Measurements from ENCODE around the gene CEP70. TPM values are rescaled to one million over a fixed set of nuclear protein-coding genes. Genes with fewer than 3 reads are reported as not detected.
"Not testable (repeated sequence)": the region's sequence is repeated elsewhere in the genome, so short reads cannot be mapped to it uniquely, and the experiment has no call there.

Gene CEP70
- total RNA-seq, 1 donor from 2014 or later = 90.6 TPM

DNA sequence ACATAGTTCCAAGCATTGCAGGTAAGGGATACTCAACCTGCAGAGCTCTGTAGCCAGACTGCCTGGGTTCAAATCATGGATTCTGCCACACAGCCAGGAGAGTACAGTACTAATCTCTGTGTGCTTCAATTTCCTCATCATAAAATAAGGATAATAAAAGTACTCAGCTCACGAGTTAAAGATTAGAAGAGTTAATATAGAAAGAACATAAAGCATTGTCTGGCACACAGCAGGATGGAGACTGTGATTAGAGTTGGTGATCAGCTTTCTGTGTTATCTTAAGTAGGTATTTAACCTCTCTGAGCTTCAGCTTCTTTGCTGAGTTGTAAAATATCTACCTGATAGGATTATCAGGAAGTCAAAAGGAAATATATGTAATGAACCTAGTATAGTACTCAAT lies 2.7 kb downstream of the CEP70 start:
- DNase-seq = no peak

DNA sequence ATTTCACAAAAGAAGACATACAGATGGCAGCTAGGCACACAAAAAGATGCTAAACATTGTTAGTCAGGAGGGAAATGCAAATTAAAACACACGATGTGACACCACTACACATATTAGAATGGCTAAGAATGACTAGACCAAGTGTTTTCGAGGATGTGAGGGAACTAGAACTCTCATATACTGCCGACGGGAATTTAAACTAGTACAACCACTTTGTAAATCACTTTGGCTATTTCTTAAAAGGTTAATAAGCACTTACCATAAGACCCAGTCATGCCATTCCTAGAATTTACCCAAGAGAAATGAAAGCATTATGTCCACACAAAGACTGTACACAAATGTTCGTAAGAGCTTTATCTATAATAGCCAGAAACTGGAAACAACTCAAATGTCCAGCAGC lies 5.6 kb downstream of the CEP70 start:
- no peak for DNase-seq

DNA sequence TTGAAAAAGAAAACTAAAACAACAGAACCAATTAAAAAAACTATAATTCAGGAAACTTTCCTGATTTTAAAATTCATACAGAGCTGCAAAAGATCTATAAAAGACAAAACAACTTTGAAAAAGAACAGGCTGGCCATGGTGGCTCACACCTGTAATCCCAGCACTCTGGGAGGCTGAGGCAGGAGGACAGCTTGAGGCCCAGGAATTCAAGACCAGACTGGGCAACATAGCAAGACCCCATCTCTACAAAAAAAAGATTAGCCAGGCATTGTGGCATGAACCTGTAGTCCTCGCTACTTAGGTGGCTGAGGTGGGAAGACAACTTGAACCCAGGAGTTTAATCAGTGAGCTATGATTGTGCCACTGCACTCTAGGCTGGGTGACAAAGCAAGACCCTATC lies 6.7 kb downstream of the CEP70 start:
- DNase-seq = no peak

DNA sequence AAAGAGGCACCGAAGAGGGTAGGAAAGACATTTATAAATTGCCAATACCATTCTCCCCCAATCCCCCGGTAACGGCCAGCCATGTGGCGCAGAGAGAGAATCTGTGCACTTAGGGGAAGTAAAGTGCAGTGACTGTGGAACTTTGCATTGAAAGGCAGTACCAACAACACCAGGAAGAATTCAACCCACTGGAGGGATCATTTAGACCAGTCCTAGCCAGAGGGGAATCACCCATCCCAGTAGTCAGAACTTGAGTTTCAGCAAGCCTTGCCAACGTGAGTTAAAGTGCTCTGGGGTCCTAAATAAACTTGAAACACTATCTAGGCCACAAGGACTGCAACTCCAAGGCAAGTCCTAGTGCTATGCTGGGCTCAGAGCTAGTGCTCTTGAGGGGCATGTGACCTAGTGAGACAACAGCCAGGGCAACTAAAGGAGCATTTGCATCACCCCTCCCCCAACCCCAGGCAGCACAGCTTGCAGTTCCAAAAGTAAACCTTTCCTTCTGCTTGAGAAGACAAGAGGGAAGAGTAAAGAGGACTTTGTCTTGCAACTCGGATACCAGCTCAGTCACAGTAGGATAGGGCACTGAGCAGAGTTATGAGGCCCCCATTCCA lies 15.0 kb downstream of the CEP70 start:
- no peak for DNase-seq

DNA sequence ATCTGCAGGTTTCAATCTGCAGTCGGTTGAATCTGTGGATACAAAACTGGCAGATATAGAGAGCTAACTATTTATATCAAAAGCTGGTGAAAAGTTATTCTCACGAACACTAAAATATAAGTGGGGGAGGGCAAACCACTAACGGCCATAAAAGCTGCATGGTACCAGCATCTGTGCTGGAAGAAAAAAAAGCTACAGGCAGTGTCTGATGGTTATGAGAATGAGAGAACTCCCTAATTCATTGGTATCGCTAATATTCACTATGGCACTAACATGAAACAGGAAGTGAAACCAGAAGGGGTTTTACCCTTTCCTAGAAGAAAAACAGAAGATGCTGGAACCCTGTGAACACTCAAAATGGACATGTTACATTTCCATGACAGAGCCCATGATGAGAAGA lies 15.9 kb downstream of the CEP70 start:
- DNase-seq = no peak

DNA sequence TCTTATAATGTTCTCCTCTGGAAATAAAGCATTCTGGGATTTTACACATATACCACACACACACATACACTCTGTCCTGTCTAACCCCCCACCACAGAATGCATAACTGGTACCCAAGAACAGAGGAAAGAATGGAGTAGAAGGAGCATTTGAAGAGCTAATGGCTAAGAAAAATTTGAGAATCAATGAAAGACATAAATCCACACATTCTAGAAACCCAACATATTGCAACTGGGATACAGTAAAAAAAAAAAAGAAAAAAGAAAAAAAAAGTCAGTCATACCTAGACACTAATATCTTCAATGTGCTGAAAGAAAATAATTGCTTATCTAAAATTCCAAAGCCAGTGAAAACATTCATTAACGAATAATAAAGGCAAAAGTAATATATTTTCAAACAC lies 20.9 kb downstream of the CEP70 start:
- no peak for DNase-seq

DNA sequence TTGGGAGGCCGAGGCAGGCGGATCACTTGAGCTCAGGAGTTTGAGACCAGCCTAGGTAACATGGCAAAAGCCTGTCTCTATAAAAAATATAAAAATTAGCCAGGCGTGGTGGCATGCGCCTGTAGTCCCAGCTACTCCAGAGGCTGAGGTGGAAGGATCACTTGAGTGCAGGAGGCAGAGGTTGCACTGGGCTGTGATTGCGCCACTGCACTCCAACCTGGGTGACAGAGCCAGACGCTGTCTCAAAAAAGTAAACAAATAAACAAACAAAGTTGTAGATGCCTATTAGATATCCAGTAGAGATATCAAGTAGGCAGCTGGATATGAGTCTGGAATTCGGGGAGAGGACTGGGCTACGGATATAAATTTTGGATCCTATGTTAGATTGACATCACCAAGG lies 24.4 kb downstream of the CEP70 start:
- DNase-seq = not testable (repeated sequence)

DNA sequence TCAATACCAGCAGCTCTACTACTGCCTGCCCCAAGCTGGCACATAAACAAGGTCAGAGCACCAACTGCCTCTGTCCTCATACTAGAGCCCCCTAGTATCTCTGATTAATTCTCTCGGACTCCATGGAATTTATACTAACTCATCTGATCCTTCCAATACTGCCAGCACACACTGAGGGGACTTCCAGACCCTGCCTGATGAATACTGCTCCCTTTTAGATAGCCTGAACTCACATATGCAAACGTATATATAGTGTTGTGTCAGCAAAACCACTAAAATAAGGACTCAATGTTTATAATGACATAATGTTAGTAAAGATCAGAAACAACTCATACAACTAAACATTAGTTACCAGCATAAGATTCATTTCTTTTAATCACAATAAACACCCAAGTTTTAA lies 25.0 kb downstream of the CEP70 start:
- no peak for DNase-seq

DNA sequence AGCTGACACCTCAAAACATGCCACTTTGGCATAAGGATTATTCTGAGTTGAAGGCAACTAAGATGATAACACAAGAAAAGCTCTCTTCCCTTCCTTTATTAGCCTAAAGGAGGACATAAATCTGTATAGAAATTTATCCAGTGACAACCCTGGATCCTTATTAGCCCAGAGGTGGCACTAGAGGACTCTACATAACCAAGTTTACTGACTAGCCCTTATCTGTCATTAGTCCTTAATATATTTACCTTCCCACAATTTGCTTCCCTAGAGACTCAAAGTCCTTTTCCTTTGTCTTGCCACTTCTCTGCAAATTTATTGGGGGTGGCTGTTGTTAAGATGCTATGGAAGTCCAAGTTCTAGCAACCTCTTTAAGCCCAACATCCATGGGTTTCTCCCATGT lies 26.7 kb downstream of the CEP70 start:
- no peak for DNase-seq

DNA sequence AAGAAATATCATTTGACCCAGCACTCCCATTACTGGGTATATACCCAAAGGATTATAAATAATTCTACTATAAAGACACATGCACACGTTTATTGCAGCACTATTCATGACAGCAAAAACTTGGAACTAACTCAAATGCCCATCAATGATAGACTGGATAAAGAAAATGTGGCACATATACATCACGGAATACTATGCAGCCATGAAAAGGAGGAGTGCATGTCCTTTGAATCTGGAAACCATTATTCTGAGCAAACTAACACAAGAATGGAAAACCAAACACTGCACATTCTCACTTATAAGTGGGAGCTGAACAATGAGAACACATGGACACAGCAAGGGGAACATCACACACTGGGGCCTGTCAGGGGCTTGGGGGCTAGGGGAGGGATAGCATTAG lies 27.8 kb downstream of the CEP70 start:
- DNase-seq = not testable (repeated sequence)

DNA sequence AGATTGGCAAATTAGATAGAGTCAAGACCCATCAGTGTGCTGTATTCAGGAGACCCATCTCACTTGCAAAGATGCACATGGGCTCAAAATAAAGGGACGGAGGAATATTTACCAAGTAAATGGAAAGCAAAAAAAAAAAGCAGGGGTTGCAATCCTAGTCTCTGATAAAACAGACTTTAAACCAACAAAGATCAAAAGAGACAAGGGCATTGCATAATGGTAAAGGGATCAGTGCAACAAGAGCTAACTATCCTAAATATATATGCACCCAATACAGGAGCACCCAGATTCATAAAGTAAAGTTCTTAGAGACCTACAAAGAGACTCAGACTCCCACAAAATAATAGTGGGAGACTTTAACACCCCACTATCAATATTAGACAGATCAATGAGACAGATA lies 31.2 kb downstream of the CEP70 start:
- DNase-seq = not testable (repeated sequence)

DNA sequence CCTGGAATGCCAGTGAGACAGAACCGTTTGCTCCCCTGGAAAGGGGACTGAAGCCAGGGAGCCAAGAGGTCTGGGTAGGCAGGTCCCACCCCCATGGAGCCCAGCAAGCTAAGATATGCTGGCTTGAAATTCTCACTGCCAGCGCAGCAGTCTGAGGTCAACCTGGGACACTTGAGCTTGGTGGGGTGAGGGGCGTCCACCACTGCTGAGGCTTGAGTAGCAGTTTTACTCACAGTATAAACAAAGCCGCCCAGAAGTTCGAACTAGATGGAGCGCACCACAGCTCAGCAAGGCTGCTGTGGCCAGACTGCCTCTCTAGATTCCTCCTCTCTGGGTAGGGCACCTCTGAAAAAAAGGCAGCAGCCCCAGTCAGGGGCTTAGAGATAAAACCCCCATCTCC lies 33.6 kb downstream of the CEP70 start:
- no peak for DNase-seq

DNA sequence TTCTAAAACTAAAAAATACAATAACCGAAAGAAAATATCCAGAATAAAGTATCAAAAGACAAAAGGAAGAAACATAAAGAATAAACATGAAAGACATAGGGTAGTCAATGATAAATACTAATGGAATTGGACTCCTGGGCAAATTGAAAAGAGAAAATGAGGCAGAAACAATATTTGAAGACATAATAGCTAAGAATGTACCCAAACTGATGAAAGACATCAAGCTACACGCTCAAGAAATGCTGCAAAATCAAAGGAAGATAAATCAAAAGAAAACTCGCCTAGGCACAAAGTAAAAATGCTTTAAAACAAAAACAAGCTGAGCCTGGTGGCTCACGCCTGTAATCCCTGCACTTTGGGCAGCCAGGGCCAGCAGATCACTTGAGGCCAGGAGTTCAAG lies 34.9 kb downstream of the CEP70 start:
- DNase-seq = no peak

DNA sequence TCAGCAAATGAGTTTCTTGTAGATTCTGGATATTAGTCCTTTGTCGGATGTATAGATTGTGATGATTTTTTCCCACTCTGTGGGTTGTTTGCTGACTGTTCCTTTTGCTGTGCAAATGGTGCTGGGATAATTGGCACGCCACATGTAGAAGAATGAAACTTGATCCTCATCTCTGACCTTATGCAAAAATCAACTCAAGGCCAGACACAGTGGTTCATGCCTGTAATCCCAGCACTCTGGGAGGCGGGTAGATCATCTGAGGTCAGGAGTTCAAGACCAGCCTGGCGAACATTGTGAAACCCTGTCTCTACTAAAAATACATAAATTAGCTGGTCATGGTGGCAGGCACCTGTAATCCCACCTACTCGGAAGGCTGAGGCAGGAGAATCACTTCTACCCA lies 39.3 kb downstream of the CEP70 start:
- DNase-seq = not testable (repeated sequence)

DNA sequence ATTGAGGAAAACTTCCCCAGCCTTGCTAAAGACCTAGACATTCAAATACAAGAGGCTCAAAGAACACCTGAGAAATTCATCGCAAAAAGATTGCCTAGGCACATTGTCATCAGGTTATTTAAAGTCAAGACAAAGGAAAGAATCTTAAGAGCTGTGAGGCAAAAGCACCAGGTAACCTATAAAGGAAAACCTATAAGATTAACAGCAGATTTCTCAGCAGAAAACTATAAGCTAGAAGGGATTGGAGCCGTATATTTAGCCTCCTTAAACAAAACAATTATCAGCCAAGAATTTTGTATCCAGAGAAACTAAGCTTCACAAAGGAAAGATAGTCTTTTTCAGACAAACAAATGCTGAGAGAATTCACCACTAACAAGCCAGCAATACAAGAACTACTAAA lies 43.1 kb downstream of the CEP70 start:
- DNase-seq = not testable (repeated sequence)

DNA sequence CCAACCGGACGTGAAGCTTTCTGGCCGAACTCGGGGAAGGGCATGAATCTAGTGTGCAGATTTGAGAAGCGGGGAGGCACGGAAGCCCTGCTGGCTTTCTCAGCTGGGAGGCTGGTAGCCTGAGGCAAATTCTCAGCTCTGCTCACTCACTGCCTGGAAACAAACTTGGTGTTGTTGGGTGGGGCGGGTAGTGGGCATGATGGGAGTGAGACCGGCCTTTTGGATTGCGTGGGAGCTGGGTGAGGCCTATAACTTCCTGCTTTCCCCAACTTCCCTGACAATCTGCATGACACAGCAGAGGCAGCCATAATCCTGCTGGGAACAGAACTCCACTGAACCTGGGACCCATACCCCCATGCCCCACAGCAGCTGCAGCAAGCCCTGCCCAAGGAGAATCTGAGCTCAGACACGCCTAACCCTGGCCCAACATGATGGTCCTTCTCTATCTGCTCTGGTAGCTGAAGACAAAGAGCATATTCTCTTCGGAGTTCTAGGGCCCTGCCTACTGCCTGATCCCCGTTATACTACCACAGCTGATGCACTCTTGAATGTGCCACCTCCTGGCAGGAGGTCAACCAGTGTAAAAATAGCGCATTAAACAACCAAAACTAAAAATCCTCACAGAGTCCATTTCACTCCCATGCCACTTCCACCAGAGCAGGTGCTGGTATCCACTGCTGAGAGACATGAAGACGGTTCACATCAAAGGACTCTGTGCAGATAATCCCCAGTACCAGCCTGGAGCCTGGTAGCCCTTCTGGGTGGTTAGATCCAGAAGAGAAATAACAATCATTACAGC lies 44.7 kb downstream of the CEP70 start:
- no peak for DNase-seq

DNA sequence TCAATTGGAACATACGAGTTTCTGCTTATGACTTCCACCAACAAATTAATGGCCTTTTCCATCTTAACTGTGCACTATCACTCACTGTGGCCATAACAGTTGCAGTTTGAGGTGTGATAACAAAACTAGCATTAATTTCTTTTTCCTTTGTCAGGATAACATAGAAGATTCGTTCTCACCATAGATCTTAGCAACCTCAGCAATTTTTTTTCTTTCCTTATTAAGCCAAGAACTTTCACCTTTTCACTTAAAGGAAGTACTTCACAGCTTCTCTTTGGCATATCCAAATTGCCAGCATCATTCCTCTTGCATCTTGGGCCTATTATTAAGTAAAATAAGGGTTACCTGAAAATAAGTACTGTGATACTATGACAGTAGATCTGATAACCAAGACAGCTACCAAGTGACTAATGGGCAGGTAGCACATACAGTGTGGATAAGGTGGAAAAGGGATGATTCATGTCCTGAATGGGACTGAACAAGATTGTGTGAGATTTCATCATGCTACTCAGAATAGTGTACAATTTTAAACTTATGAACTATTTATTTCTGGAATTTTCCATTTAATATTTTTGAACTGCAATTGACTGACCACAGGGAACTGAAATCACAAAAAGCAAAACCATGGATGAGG lies 46.6 kb downstream of the CEP70 start:
- DNase-seq = no peak

DNA sequence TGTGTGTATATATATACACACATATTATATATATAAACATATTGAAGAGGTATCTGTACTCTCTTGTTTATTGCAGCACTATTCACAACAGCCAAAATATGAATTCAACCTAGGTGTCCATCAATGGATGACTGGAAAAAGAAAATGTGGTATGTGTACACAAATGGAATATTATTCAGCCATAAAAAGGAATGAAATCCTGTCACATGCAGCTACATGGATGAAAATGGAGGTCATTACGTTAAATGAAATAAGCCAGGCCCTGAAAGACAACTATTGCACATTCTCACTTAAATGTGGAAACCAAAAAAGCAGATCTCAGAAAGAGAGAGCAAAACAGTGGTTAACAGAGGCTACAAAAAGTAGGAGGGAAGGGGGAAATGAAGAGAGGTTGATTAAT lies 49.5 kb downstream of the CEP70 start:
- no peak for DNase-seq

DNA sequence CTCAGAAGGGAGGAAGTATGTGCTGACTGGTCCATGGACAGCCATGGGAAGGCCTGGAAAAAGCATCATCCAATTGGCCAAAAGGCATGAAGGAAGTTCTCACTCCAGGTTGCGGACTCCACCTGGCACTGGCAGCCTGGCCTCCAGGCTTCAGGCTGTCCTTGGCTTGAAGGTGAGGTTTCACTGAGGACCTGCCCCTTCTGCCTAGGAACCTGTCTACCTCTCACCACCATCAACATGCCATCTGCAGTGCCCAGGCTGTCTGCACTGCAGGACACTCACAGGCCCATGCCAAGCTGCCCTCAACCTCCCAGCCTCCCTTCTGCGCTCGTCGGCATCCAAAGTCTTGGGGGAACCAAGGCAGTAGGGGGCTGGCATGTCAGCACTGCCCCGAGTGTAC lies 51.1 kb downstream of the CEP70 start:
- no peak for DNase-seq

DNA sequence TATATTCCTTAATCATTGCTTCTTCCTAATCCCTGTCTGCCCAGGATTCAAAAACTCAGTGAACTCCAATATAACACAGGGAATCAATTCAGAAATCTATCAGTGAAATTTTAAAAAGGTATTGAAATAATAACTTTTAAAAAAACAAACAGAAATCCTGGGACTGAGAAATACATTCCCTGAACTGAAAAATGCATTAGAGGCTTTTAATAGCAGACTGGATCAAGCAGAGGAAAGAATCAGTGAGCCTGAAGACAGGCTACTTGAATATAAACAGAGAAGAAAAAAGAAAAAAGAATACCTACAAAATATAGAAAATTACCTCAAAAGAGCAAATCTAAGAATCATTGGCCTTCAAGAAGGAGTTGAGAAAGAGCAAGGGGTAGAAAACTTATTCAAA lies 54.7 kb downstream of the CEP70 start:
- DNase-seq = no peak

DNA sequence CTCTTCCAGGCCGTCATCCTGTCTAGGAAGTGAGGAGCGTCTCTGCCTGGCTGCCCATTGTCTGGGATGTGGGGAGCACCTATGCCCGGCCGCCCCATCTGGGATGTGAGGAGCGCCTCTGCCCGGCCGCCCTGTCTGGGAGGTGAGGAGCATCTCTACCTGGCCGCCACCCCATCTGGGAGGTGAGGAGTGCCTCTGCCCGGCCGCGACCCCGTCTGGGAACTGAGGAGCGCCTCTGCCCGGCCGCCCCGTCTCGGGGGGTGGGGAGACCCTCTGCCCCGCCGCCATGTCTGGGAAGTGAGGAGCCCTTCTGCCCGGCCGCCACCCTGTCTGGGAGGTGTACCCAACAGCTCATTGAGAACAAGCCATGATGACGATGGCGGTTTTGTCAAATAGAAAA lies 72.6 kb downstream of the CEP70 start:
- DNase-seq = not testable (repeated sequence)

DNA sequence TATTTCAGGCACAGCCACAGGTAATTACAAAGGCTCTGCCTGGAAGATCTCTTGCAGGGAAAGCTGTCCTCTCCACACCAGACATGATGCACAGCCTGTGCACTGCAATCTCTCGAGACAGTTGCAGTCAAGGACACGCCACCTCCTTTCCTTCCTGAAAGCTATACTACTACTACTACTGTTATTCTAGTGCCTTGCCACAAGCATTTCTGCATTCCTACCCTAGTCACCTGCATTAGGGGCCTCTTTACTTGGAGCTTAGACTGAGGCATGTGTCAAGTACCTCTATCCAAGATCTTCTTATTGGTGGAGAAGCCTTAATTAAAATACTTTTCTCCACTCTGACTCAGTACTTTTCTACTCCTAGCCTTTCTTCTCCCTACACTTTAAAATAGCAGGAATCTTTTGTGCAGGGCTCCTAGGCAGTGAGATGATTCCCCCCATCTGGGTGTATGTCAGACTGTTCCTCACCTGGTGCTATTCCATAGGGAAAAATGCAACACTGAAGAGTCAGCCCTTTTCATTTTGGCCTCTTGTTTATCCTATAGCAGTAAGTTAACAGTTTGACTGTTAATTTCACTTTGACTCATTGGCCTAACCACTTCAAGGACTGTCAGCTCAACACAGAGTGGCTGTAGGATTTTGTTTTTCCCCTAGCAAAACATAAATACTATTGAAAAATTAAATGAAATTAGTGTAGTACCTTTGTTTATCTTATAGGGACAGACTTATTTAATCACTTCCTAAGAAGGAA lies 80.8 kb downstream of the CEP70 start:
- no peak for DNase-seq

DNA sequence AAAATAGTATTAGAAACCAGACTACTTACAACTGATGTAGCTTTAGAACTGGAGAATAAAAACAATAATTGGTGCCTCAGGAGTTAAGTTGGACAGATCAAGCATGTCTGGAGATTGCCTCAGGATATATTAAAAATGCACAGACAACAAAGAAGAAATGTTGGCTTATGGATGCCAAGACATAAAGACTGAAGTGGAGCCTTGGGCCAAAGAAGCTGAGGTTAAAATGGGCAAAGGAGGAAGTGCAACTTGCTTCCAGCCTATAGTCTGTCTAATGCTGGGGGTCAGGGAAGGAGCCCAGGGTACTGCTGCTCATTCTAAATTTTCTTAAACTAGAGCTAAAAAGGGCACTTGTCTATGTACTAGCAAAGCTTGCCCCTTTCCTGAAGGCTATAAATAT lies 82.1 kb downstream of the CEP70 start:
- DNase-seq = no peak

Measured in occipital lobe (tissue), 2 donors.